Ectodermal cell (in vitro differentiated cells): ENCODE measurements around the gene NDUFB10.

ENCODE experiments used
- H3K27ac ChIP-seq: 2 replicates; pipeline ENCODE4 v1.7.0; 2013; ENCODE audit warnings: mild to moderate bottlenecking, low read depth, low read length; ENCODE audit not compliant: insufficient read depth, poor library complexity, severe bottlenecking
- H3K27me3 ChIP-seq: 2 replicates; pipeline ENCODE4 v1.7.0; 2013; ENCODE audit warnings: mild to moderate bottlenecking, low read length; ENCODE audit not compliant: insufficient read depth, control insufficient read depth, poor library complexity, severe bottlenecking
- H3K36me3 ChIP-seq: one replicate; pipeline ENCODE4 v1.7.0; 2013; ENCODE audit warnings: low read length; ENCODE audit not compliant: control insufficient read depth, insufficient read depth
- H3K4me1 ChIP-seq: one replicate; pipeline ENCODE4 v1.7.0; 2013; ENCODE audit warnings: low read length; ENCODE audit not compliant: control insufficient read depth, insufficient read depth
- H3K4me3 ChIP-seq: 2 replicates; pipeline ENCODE4 v1.7.0; 2013; ENCODE audit warnings: low read depth, low read length, control low read depth; ENCODE audit not compliant: insufficient read depth
- H3K9me3 ChIP-seq: 2 replicates; pipeline ENCODE4 v1.7.0; 2013; ENCODE audit warnings: mild to moderate bottlenecking, low read length, moderate library complexity; ENCODE audit not compliant: control insufficient read depth
- WGBS, 2 experiments: methylation state at CpG; one replicate each; pipeline ENCODE4 v1.1.7; 2013; ENCODE audit warnings: missing lambda C conversion rate in 2 of 2; 5-methylcytosine and 5-hydroxymethylcytosine counted together

The NDUFB10 gene

DNA sequence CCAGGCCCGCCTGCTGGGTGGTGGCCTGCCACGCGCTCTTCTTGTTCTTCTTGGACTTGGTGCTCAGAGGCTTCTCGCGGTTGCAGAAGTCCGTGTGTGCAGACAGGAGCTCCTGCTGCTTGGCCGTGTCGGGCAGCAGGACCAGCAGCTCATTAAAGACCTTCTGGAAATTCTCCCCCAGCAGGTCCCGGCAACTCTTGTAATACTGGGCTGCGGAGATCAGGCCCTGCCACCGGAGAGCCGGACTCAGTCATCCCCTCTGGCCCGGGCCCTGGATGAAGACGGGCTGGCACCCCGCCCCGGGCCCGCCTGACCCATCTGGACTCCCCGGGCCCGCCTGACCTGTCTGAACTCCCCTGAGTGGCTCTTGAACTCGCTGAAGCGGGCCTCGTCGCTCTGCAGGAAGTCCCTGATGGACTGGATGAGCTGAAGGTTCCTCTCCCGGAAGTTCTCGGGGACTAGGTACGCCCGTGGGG, 39.1 kb downstream of the NDUFB10 start:
- H3K4me3 ChIP-seq, result no peak overlapping the region
- peaks cover 39% of the 10 kb centered on the region for H3K36me3 ChIP-seq
- 95 to 96% methylated on average over 27 of the region's 27 CpGs for WGBS, 2 experiments
- H3K27ac ChIP-seq, result no peak overlapping the region
- H3K9me3 ChIP-seq, result no peaks in the 10 kb centered on the region
- H3K27me3 ChIP-seq, result no peaks in the 10 kb centered on the region
- H3K4me1 ChIP-seq, result no peaks in the 10 kb centered on the region

GRCh38 chr16:1998852-1999801, 39.8 kb downstream of the NDUFB10 start:
- H3K27me3 ChIP-seq, result no peaks in the 10 kb centered on the region
- H3K36me3 ChIP-seq, result peaks cover 39% of the 10 kb centered on the region
- peaks cover 2% of the 10 kb centered on the region for H3K4me1 ChIP-seq
- H3K4me3 ChIP-seq, result no peak overlapping the region
- H3K9me3 ChIP-seq, result no peaks in the 10 kb centered on the region
- 95% methylated on average over 39 of the region's 39 CpGs for WGBS, 2 experiments
- no peak overlapping the region for H3K27ac ChIP-seq

DNA sequence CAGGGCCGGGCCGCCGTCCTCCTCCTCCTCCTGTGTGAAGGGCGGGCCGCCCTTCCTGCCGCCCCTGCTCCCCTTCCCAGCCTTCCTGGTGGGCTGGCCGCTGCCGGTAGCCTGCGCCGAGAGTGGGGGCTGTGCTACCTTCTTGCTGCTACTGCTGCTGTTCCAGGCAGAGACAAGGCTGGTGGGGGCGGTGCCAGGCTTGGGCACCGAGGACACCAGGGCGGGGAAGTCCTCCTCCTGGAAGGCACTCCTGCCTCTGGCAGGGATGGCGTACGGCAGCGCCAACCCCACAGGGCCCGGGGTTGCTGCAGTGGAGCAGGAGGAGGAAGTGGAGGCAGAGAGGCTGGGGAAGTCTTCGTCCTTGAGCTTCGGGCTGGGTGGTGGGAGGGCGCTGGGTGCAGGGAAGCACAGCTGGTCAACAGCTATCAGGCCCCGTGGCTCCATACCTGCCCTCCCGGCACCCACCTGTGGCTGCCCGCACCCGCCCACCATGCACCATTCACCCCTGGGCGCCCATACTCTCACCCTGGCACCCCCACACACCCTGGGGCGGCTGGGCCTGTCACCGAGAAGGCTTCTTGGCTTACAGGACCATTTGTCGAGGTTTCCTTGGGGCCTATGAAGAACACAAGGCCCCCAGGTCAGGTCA, 40.7 kb downstream of the NDUFB10 start:
- Histone ChIP-seq H3K27me3 (no peaks in the 10 kb centered on the region), H3K4me3 (no peak overlapping the region), H3K4me1 (peaks cover 9% of the 10 kb centered on the region), H3K9me3 (no peaks in the 10 kb centered on the region), H3K36me3 (peaks cover 39% of the 10 kb centered on the region), H3K27ac (no peak overlapping the region)
- 95 to 96% methylated on average over 28 of the region's 28 CpGs for WGBS, 2 experiments

- WGBS, 2 experiments, result 95 to 96% methylated on average over 19 of the region's 19 CpGs
- Histone ChIP-seq H3K36me3 (peaks cover 39% of the 10 kb centered on the region), H3K4me1 (peaks cover 17% of the 10 kb centered on the region), H3K9me3 (no peaks in the 10 kb centered on the region), H3K27me3 (no peaks in the 10 kb centered on the region), H3K4me3 (no peak overlapping the region), H3K27ac (no peak overlapping the region)
Measured at GRCh38 chr16:2001035-2001434, 41.7 kb downstream of the NDUFB10 start.

DNA sequence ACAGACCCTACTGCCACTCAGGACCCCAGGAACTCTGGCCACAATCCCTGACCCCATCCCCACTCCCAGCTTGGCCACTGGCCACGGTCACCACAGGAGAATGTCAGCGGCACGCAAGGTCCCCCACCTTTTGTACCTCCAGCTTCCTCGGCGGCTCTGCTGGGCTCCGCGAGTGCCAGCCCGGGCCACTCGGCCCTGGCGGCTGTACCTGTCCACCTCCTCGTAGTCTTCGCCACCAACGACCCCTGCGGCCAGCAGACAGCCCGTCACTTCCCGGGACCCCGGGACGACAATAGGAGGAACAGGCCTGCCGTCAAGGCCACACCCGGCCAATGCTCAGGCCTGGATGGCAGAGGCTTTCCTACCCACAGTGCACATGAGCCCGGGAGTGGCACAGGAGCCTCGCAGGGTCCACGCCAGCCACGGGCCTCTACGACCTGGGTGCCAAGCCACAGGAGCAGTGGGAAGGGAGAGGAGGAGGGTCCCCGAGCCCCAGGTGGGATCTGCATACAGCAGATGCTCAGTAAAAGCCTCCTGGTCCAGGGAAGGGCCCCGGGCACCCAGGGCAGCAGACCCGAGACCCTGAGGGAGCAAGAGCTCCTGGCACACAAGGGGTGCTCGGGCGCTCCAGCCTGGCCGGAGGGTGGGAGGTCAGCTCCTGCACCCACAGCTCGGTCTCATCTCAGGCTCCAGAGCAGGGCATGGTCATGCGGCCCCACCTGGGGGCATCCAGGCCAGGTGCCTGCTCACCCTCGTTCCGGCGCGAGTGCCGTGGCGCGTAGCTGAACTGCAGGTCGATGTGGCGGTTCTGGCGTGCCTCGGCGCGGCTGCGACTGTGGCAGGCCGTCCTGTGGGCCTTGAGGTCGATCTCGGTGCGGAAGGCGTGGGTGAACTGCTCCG, 42.4 kb downstream of the NDUFB10 start:
- Histone ChIP-seq H3K9me3 (no peaks in the 10 kb centered on the region), H3K36me3 (peaks cover 39% of the 10 kb centered on the region), H3K27ac (no peak overlapping the region), H3K27me3 (no peaks in the 10 kb centered on the region), H3K4me3 (no peak overlapping the region), H3K4me1 (peaks cover 17% of the 10 kb centered on the region)
- WGBS, 2 experiments, result 96% methylated on average over 53 of the region's 53 CpGs

GRCh38 chr16:2002406-2003230, 43.3 kb downstream of the NDUFB10 start:
- Histone ChIP-seq H3K4me3 (no peak overlapping the region), H3K9me3 (no peaks in the 10 kb centered on the region), H3K4me1 (peaks cover 20% of the 10 kb centered on the region), H3K27ac (no peak overlapping the region), H3K36me3 (peaks cover 39% of the 10 kb centered on the region), H3K27me3 (no peaks in the 10 kb centered on the region)
- WGBS, 2 experiments, result 95 to 96% methylated on average over 47 of the region's 47 CpGs

GRCh38 chr16:2003231-2003826, 44.0 kb downstream of the NDUFB10 start:
- H3K4me3 ChIP-seq, result no peak overlapping the region
- H3K9me3 ChIP-seq, result no peaks in the 10 kb centered on the region
- H3K4me1 ChIP-seq, result peaks cover 27% of the 10 kb centered on the region
- H3K27me3 ChIP-seq, result no peaks in the 10 kb centered on the region
- peaks cover 39% of the 10 kb centered on the region for H3K36me3 ChIP-seq
- no peak overlapping the region for H3K27ac ChIP-seq
- WGBS, 2 experiments, result 94 to 95% methylated on average over 8 of the region's 8 CpGs

DNA sequence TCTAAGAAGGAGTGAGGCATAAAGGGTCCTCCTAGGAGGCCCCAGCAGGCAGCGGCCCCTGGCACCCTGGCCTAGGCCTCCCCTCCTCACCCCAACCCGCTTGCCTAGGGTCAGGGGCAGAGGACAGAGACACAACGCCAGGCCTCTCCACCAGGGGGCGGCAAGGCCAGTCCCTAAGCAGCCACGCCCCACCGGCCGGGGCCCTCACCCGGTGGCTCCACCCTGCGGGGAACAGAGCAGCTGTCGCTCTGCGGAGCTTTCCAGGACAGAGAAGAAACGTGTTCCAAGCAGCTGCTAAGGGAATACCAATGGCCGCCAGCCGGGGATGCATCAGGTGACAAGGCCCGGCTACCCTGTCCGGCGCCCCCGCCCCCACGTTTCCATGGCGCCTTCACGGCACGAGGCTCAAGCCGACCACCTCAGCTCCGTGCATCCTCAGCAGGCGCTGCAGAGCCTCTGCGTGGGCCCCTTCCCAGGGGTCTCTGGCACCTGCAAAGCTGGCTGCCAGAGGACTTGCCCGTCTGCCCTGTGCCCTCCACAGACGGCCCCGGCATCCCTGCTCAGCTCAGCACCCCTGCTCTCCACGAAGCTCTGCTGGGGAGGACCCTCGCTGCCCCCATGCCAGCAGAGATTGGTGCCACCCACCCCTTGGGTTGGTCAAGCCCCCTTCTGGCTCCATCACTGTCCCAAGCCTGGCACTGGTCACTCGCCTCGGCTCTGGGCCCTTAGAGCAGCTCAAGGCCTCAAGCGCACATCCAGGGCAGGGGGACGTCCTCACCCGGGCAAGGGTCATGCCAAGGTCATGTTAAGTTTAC, 44.7 kb downstream of the NDUFB10 start:
- Histone ChIP-seq H3K9me3 (no peaks in the 10 kb centered on the region), H3K4me1 (peaks cover 31% of the 10 kb centered on the region), H3K27me3 (no peaks in the 10 kb centered on the region), H3K36me3 (peaks cover 34% of the 10 kb centered on the region), H3K4me3 (no peak overlapping the region), H3K27ac (peak overlapping the region; percentile 84)
- 32% methylated on average over 36 of the region's 36 CpGs for WGBS, 2 experiments
